ENCODE data around the gene SLC35F1.

GRCh38 chr6:117928833-117929232 is 21.8 kb downstream of the SLC35F1 start:
- TF ChIP-seq POLR2A (IDR thresholded peaks at IDR 0.05; ENCODE audit: low read depth, low read length) (no peak), CTCF (IDR thresholded peaks at IDR 0.05; ENCODE audit: extremely low read depth in 1 of 2, insufficient read depth in 1 of 2, low read depth in 1 of 2, low read length in 2 of 2) (no peak), EZH2 (IDR thresholded peaks at IDR 0.05; ENCODE audit: borderline replicate concordance, low read depth, low read length, severe bottlenecking) (no peak)

All from endothelial cell of umbilical vein (primary cell).